ENCODE data around the gene MTAP.
A peak's percentile ranks its signal among the peaks of the same experiment; 100 is the strongest.

MTAP gene

GRCh38 chr9:21806644-21807043 lies 4.2 kb downstream of the MTAP start:
- DNase-seq, result no peak

DNA sequence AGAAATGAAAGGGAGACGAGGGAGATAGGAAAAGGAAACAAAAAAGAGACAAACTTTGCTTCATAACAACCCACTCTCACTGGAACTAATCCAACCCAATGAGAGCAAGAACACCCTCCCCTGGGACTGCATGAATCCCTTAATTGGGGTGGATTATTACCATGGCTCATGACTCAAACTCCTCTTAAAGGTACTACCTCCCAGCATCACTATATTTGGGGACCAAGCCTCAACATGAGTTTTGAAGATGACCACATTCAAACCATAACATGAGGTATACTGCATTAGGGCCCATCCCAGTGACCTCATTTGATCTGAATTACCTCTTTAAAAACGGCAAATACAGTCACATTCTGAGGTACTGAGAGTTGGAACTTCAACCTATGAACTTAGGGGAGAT lies 8.0 kb downstream of the MTAP start:
- DNase-seq, result no peak

GRCh38 chr9:21810881-21811280 lies 8.4 kb downstream of the MTAP start:
- DNase-seq, result no peak

GRCh38 chr9:21811914-21812313 lies 9.5 kb downstream of the MTAP start:
- no peak for DNase-seq

DNA sequence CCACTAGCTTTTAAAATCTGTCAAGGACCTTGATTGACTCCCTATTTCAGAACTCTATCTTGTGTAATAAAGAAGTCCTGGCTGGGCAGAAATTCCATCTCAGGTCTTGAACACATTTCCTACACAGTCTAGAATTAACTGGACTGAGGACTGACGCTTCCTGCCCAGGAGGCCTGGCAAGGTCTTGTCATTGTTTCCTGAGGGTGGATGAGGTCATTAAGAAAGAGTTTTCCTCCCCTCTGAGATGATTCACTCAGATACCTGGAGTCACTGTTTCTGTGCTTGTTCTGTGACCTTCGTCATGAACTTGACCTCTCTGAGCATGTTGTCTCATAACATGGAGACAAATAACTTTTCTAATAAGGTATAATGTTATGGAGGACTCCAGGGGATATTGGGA lies 10.0 kb downstream of the MTAP start:
- no peak for DNase-seq

DNA sequence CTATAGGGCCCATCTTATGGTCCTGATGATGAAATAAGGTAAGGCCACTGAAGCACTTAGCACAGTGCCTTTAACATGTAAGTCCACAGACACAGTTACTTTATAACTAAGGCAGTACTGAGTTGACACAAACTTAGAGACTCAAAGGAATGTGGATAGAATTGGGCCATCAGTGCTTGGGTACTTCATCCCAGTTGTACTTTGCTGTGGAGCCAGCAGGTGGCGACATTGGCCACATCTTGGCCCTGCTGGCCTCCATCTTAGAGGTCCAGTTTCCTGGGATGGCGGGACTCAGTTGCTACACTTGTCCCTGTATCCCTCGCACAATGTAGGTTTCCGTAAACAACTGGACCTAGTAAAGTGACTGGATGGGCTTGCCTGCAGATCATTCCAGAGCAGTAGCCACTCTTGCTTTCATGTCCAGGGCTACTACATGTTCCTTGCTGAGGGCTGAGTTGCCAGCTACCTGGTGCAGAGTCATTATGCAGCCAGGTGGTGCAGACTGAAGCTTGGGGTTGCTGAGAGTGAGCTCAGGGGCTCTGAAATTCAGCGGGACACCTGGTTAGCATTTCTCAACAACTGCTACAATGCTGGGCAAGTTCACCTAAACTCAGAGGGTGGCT lies 10.6 kb downstream of the MTAP start:
- DNase-seq, result peak; percentile 79

DNA sequence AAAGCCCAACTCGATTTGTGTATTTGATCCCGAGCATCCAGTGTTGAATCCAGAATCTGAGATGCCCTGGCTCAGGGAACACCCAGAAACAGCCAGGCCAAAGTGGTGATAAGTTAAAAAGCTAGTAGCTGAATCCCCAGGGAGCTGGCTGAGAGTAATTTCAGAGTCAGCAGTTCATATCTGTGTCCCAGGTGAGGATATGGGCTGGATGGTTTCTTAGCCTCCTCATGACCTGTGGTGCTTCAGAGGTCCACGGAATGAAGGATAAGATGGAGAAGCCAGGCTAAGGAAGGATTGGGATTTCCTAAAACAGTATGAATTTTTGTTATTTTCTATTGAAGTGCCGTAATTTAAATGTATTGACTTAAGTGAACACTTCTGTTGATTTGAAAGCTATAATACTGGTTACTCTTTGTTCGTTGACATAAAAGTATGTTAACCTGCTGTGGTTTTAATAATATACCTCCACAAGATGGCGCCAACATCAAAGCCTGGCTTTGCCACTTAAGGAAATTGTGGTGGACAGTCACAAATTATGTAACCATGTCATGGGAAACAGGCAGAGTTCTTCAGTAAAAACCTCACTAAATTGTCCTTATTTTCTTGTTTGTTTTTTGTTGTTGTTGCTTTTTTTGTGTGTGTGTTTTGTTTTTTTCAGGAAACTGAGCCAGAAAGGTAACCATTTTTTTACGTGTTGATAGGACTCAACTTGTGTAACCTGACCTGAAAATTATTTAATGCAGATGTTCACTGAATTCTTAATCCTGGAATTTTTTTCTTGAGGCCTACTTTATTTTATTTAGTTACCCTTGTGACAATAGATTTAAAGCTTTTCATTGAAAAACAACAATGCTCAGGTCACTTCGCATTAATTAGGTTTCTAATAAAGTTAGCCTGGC lies 11.4 kb downstream of the MTAP start:
- DNase-seq, result peak in 1 of 2 experiments; percentile 50

- DNase-seq, result no peak
These were observed 13.2 kb downstream of the MTAP start for GRCh38 chr9:21815643-21816042.

- DNase-seq, result no peak
These were observed 14.7 kb downstream of the MTAP start for GRCh38 chr9:21817176-21817575.

DNA sequence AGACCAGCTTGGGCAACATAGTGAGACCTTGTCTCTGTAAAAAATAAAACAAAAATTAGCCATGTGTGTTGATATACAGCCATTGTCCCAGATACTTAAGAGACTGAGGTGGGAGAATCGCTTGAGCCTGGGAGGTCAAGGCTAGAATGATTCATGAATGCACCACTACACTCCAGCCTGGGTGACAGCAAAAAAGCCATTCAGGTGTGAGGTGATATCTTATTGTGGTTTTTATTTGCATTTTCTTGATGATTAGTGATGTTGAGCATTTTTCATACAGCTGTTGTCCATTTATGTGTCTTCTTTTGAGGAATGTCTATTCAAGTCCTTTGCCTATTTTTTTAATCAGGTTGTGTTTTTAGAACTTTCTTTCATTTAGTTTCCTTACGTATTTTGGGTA lies 23.2 kb downstream of the MTAP start:
- no peak for DNase-seq

DNA sequence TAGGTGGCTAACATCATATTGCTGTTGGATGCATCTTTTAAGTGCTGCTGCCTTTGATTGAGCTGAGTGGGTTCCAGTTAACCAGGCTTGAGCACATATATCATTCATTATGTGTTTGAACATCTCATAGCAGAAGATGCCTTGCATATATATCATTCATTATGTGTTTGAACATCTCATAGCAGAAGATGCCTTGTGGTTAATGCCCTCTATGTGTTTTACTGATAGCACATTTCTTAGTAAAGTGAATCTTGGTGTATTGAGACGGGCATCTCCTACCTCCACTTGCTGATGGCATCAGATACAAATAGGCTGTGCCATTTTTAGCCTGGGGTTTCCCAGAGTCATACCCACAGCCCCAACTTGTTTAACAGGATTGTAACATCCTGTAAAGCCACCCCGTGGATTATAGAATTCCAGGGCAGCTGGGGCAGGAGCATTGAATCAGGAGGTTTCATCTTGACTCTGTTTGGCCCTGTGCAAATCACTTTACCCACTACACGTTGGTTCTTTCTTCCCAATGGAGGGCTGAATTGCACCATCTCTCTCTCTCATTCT lies 26.5 kb downstream of the MTAP start:
- DNase-seq, result no peak

DNA sequence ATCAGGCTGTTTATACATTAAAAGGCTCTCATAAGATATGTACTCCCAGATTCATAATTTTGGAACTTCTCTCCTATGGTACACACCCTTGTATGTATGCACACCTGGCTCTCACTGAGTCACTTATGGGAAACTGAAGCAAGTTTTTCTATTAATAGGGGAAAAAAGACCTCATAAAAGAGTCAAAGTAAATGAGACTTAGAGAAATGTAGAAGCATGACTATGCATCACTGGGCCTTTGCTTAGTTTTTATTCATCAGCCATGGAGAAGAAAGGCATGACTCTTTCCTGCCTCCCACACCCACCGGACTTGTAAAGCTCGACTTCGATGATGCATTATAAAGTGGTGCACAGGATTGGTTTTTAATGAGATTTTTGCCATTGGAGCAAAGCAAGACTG lies 28.2 kb downstream of the MTAP start:
- no peak for DNase-seq

GRCh38 chr9:21831841-21832509 lies 29.5 kb downstream of the MTAP start:
- peak; percentile 45 to 52 for DNase-seq

GRCh38 chr9:21833090-21833801 lies 30.8 kb downstream of the MTAP start:
- DNase-seq, result no peak

DNA sequence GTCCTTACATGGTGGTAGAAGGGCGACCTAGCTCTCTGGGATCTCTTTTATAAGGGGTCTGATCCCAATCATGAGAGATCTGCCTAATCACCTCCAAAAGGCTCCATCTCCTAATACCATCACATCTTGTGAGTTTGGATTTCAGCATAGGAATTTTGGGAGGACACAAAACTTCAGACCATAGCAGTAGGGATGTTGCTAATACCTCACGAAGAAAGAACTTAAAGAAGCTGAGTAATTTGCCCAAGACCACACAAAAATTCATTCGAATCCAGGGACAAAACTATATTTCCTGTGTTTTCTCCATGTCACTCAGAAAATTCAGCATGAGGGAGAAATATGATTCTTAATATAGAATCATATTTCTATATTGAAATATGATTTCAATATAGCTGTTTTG lies 32.7 kb downstream of the MTAP start:
- no peak for DNase-seq

DNA sequence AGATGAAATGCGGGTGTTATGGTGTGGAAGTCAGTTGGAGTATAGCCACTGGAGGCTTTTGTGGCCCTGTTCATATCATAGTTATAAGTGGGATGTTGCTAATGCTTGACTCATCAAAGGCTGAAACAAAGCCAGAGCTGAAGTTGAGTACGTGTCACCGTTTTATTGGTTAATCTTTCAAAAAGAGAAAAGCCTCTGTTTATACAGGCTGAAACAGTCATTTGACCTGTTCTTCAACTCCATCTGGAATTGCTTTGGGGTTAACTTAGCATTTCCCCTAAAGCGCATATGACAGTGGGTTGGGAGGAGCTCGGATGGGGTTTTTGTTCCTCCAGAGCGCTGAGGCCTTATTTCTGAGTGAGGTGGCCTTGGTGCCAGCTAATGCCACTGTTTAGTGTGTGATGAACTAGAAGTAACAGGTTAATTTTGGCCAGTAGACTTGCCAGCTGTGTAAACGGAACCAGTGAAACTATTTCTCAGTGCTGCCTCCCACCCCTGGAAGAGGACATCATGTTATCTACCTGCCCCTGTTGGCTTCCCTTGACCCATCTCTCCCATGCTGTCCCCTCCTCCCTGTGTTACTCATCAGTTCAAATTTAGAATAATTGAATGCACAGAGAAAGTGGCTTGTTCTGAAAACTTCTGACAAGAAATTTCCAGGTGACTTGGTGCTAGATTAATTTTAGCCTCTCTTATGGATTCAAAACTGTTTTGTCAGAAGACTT lies 34.2 kb downstream of the MTAP start:
- DNase-seq, result no peak

DNA sequence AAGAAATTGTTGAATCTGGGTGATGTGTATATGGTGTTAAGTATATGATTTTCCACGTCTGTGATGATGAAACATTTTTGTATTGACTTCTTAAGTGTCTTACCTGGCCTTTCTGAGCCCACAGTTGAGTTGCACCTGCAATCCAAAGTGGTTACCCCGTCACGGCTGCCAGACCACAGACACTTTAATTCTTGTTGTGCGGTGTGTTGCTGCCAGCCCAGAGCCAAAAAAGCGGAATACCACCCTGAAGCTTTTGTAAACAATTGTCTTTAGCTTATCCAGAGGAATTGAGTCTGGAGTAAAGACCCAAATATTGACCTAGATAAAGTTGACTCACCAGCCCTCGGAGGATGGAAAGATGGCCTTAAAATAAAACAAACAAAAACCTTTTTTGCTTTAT lies 35.1 kb downstream of the MTAP start:
- no peak for DNase-seq

- no peak for DNase-seq
These were observed 38.2 kb downstream of the MTAP start for GRCh38 chr9:21840647-21841046.

GRCh38 chr9:21841133-21841532 lies 38.7 kb downstream of the MTAP start:
- no peak for DNase-seq

DNA sequence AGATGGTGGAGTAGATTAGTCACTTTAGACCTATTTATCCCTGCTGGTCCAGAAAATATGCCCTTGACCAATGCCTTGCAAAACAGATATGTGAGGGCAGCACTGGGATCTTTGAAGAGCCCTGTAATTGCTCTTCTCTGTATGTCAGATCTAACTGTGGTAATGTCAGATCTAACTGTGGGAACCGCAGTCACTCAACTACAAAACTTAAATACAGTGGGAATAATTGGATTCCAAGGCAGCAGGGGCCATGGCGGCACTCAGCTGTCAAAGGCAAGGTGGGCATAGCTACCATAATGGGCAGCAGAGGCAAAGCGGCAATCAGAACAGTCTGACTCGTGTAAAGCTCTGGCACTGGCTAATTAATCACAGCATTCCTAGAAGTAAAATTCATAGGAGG lies 46.2 kb downstream of the MTAP start:
- DNase-seq, result no peak

- no peak for DNase-seq
These were observed 50.3 kb downstream of the MTAP start for GRCh38 chr9:21852754-21853153.

- no peak for DNase-seq
These were observed 51.0 kb downstream of the MTAP start for GRCh38 chr9:21853414-21853813.

Data from activated T-cell treated with anti-CD3 and anti-CD28 coated beads, Interleukin-2, amount 50 U/mL, for 48 hours (primary cell).